Measurements from ENCODE around the gene LIPC. TPM values are rescaled to one million over a fixed set of nuclear protein-coding genes. Genes with fewer than 3 reads are reported as not detected.

The LIPC gene
- total and polyA plus RNA-seq, 7 donors = 0.36 to 3.0 (median 0.83) TPM; not detected in 2

GRCh38 chr15:58490888-58491473, 59.2 kb downstream of the LIPC start:
- H3K27ac ChIP-seq = no peak overlapping the region
- no peaks in the 10 kb centered on the region for H3K27me3 ChIP-seq
- no peaks in the 10 kb centered on the region for H3K9me3 ChIP-seq
- TF ChIP-seq EP300 (IDR thresholded peaks at IDR 0.05) (no peak), POLR2AphosphoS5 (IDR thresholded peaks at IDR 0.05) (no peak), POLR2A (IDR thresholded peaks at IDR 0.05) (no peak)
- TF ChIP-seq, protein P1, sequence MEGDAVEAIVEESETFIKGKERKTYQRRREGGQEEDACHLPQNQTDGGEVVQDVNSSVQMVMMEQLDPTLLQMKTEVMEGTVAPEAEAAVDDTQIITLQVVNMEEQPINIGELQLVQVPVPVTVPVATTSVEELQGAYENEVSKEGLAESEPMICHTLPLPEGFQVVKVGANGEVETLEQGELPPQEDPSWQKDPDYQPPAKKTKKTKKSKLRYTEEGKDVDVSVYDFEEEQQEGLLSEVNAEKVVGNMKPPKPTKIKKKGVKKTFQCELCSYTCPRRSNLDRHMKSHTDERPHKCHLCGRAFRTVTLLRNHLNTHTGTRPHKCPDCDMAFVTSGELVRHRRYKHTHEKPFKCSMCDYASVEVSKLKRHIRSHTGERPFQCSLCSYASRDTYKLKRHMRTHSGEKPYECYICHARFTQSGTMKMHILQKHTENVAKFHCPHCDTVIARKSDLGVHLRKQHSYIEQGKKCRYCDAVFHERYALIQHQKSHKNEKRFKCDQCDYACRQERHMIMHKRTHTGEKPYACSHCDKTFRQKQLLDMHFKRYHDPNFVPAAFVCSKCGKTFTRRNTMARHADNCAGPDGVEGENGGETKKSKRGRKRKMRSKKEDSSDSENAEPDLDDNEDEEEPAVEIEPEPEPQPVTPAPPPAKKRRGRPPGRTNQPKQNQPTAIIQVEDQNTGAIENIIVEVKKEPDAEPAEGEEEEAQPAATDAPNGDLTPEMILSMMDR (IDR thresholded peaks at IDR 0.05) = no peak
- no peak overlapping the region for H3K4me3 ChIP-seq
- no peaks in the 10 kb centered on the region for H3K36me3 ChIP-seq
- 90 to 95% methylated on average over 6 of the region's 6 CpGs for WGBS, 2 donors
- intact Hi-C loops (cut with DNase I) = no loop called here
- H3K4me1 ChIP-seq = no peaks in the 10 kb centered on the region
- no peak for DNase-seq

- Histone ChIP-seq H3K9me3 (no peaks in the 10 kb centered on the region), H3K27me3 (no peaks in the 10 kb centered on the region), H3K36me3 (no peaks in the 10 kb centered on the region), H3K27ac (no peak overlapping the region), H3K4me1 (no peaks in the 10 kb centered on the region), H3K4me3 (no peak overlapping the region)
- no peak for DNase-seq
- TF ChIP-seq POLR2A (IDR thresholded peaks at IDR 0.05) (no peak), POLR2AphosphoS5 (IDR thresholded peaks at IDR 0.05) (no peak), EP300 (IDR thresholded peaks at IDR 0.05) (no peak)
- TF ChIP-seq, protein P1 (IDR thresholded peaks at IDR 0.05) = no peak
- intact Hi-C loops (cut with DNase I) = no loop called here
- 64 to 83% methylated on average over 3 of the region's 3 CpGs for WGBS, 2 donors
Observed at GRCh38 chr15:58491499-58492202, 59.9 kb downstream of the LIPC start.

DNA sequence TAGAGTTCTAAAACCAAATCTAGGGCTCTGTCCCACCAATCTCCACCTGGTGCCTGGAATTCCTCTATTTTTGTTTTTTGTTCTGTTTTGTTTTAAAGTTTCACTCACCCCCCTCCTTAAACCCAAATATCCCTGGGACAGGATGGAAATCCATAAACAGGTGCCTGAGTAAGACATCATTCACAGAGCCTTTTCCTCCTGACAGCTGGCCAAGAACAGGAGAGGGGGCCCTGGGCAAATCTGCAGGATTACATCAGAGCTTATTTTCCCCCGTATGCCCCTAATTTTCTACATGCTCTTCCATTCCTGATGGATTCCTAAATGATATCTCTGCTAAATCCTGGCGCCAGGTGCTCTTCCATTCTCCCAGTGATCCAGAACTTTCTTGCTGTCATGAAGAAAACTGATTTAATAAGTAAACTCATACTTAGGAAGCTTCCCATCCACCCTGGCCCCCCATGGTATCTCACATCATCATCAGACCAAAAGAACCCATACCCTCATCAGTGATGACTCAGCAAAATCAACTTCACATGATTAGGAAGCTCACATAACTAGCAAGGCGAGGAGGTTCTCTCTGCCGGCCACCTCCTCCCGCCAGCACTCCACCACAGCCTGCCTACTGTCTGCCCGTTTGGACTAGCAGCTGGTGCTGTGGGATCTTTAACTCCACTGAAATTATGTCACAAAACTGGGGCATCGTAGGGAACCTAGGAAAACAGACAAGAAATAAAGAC, 61.0 kb downstream of the LIPC start:
- H3K4me1 ChIP-seq = no peaks in the 10 kb centered on the region
- no peaks in the 10 kb centered on the region for H3K9me3 ChIP-seq
- H3K27ac ChIP-seq = no peak overlapping the region
- DNase-seq = no peak
- WGBS, 2 donors = 82 to 85% methylated on average over 7 of the region's 7 CpGs
- H3K36me3 ChIP-seq = no peaks in the 10 kb centered on the region
- no peak for TF ChIP-seq EP300 (IDR thresholded peaks at IDR 0.05)
- TF ChIP-seq, protein P1 (IDR thresholded peaks at IDR 0.05) = no peak
- TF ChIP-seq POLR2A (IDR thresholded peaks at IDR 0.05) = no peak
- no peak overlapping the region for H3K4me3 ChIP-seq
- H3K27me3 ChIP-seq = no peaks in the 10 kb centered on the region
- intact Hi-C loops (cut with DNase I) = no loop called here

DNA sequence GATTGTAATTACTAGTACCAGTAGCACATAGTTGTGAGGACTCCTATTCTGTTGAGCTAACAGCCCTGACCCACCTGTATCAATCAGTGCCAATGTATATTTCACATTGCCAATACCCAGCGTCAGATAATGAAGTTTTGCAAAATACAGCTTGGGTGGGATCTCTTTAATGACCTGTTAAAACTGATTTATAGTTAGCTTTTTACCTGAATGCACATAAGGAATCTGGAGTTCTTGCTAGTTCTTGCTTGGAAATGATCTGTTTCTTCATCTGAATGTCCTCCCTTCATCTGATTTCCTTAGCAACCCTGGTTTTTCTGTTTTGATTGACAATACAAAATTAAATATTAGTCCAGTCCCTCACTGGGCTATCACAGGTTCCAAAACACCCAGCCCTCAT, 62.8 kb downstream of the LIPC start:
- Histone ChIP-seq H3K4me3 (no peak overlapping the region), H3K27ac (no peak overlapping the region), H3K4me1 (peaks cover 0 to 9% (median 2%) of the 10 kb centered on the region in 4 donors), H3K27me3 (no peaks in the 10 kb centered on the region), H3K9me3 (no peaks in the 10 kb centered on the region), H3K36me3 (no peaks in the 10 kb centered on the region)
- TF ChIP-seq EP300 (IDR thresholded peaks at IDR 0.05) (no peak), POLR2AphosphoS5 (IDR thresholded peaks at IDR 0.05) (no peak), POLR2A (IDR thresholded peaks at IDR 0.05) (no peak)
- TF ChIP-seq, protein P1 (IDR thresholded peaks at IDR 0.05) = no peak
- no peak for DNase-seq
- WGBS, 2 donors = 73 to 91% methylated on average over 1 of the region's 1 CpG
- intact Hi-C loops (cut with DNase I) = no loop called here

Data from sigmoid colon (tissue), 7 donors.